ENCODE measurements around the gene BTBD9. TPM values are rescaled to one million over a fixed set of nuclear protein-coding genes. Genes with fewer than 3 reads are reported as not detected.

Gene BTBD9
- total and polyA plus RNA-seq, 11 donors: 6.3 to 23.3 (median 19.4) TPM

DNA sequence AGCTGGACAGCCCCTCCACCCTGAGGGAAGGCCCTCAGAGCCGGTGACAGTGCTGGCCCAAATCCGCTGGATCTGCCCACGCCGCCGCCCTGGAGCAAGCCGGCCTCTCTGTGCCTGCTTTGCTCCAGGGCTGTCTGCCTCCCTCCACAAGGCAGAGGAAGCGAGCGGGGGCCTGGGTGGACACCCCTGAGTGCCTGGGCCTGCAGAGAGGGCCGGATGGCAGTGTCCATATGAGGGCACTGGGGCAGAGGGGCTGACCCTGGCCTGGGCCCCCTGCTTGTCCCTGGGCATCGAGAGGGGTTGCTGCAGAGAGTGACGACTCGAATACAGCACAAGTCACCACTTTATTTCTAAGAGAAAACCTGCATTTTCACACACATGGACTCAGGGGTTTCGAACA, 471.6 kb downstream of the BTBD9 start:
- intact Hi-C loops (cut with DNase I): no loop called here
- H3K9me3 ChIP-seq: no peaks in the 10 kb centered on the region
- TF ChIP-seq, protein P1, sequence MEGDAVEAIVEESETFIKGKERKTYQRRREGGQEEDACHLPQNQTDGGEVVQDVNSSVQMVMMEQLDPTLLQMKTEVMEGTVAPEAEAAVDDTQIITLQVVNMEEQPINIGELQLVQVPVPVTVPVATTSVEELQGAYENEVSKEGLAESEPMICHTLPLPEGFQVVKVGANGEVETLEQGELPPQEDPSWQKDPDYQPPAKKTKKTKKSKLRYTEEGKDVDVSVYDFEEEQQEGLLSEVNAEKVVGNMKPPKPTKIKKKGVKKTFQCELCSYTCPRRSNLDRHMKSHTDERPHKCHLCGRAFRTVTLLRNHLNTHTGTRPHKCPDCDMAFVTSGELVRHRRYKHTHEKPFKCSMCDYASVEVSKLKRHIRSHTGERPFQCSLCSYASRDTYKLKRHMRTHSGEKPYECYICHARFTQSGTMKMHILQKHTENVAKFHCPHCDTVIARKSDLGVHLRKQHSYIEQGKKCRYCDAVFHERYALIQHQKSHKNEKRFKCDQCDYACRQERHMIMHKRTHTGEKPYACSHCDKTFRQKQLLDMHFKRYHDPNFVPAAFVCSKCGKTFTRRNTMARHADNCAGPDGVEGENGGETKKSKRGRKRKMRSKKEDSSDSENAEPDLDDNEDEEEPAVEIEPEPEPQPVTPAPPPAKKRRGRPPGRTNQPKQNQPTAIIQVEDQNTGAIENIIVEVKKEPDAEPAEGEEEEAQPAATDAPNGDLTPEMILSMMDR (IDR thresholded peaks at IDR 0.05): no peak
- no peak for TF ChIP-seq POLR2A (IDR thresholded peaks at IDR 0.05)
- no peak overlapping the region for H3K27ac ChIP-seq
- H3K4me1 ChIP-seq: peaks cover 0 to 8% (median 0%) of the 10 kb centered on the region in 12 donors
- no peaks in the 10 kb centered on the region for H3K27me3 ChIP-seq
- H3K36me3 ChIP-seq: no peaks in the 10 kb centered on the region
- DNase-seq (peak in 1 of 5 donors; percentile 63), ATAC-seq (no peak)
- WGBS, 4 donors: 90 to 98% (median 92%) methylated on average over 10 to 13 of the region's 13 CpGs
- no peak overlapping the region for H3K4me3 ChIP-seq

DNA sequence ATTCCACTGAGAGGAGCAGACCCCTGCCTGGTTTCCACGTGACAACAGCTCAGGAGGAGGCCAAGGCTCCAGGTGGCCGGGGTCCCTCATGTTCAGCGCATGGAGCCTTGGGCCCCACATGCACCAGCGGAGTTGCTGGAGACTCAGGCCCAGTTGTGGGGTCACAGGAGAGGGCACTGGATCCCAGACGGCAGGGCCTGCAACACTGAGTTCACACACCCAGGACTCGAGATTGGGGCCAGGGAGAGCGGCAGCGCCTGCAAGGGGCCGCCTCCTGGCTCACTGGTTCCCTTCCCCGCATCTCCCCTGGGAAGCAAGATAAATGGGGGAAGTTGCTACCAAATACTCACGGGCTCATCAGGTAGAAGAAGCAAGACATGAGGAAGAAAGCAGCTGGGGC, 472.1 kb downstream of the BTBD9 start:
- DNase-seq: peak in 1 of 5 donors; percentile 34
- 86 to 89% (median 88%) methylated on average over 8 to 11 of the region's 11 CpGs for WGBS, 4 donors
- Histone ChIP-seq H3K27me3 (no peaks in the 10 kb centered on the region), H3K9me3 (no peaks in the 10 kb centered on the region), H3K4me3 (no peak overlapping the region), H3K4me1 (peaks cover 0 to 8% (median 0%) of the 10 kb centered on the region in 12 donors), H3K27ac (no peak overlapping the region), H3K36me3 (no peaks in the 10 kb centered on the region)
- no peak for ATAC-seq
- intact Hi-C loops (cut with DNase I): no loop called here
- TF ChIP-seq, protein P1 (IDR thresholded peaks at IDR 0.05): no peak
- TF ChIP-seq POLR2A (IDR thresholded peaks at IDR 0.05): no peak

DNA sequence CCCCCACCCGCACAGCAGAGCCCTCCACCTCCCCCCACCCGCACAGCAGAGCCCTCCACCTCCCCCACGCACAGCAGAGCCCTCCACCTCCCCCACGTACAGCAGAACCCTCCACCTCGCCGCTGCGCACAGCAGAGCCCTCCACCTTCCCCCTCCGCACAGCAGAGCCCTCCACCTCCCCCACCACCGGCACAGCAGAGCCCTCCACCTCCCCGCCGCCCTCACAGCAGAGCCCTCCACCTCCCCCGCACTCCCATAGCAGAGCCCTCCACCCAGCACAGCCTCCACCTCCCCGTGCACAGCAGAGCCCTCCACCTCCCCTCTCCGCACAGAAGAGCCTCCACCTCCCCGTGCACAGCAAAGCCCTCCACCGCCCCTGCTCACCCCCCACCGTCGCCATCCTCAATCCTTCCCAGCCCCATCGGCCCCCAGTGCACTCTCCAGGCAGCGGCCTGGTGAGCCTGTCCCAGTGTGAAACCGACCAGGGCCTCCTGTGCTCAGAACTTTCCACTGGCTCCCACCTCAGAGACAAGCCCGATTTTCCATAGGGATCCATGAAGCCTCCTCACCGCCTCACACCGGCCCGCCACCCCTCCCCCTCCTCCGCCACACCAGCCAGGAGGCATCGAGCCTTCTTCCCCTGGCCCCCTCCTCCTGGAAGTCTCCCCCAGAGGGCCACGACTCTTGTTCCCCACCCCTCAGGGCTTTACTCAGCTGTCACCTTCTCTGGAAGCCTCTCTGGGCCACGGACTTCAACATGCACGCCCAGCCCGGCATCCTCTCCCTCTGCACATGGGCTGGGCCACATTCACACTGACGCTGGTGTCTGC, 473.1 kb downstream of the BTBD9 start:
- ATAC-seq (no peak), DNase-seq (no peak)
- Histone ChIP-seq H3K4me3 (no peak overlapping the region), H3K36me3 (no peaks in the 10 kb centered on the region), H3K4me1 (peaks cover 0 to 8% (median 0%) of the 10 kb centered on the region in 12 donors), H3K27ac (no peak overlapping the region), H3K27me3 (no peaks in the 10 kb centered on the region), H3K9me3 (no peaks in the 10 kb centered on the region)
- TF ChIP-seq, protein P1 (IDR thresholded peaks at IDR 0.05): no peak
- no peak for TF ChIP-seq POLR2A (IDR thresholded peaks at IDR 0.05)
- WGBS, 4 donors: 73 to 84% (median 79%) methylated on average over 16 to 32 of the region's 32 CpGs
- intact Hi-C loops (cut with DNase I): no loop called here

DNA sequence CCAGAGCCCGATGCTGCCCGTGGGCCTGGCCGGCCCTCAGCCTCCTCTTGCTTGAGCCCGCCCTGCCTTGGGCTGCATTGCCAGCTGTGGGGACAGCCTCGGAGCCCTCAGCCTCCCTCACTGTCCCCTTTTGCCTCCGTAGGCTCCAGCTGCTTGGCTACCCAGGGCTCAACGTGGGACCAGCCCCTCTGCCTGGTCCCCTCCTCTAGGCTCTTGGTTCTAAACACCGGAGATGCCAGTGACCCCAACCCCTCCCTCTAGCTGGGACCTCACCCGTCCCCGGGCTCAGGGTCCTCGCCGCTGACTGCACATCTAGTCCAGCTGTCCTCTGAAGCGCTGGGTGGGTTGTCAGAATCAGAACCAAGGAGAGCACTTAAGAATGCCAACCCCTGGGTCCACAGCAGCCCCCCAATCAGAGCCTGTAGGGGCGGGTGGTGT, 475.0 kb downstream of the BTBD9 start:
- peaks cover 0 to 6% (median 0%) of the 10 kb centered on the region in 12 donors for H3K9me3 ChIP-seq
- intact Hi-C loops (cut with DNase I): no loop called here
- peaks cover 0 to 8% (median 0%) of the 10 kb centered on the region in 12 donors for H3K4me1 ChIP-seq
- no peak for TF ChIP-seq POLR2A (IDR thresholded peaks at IDR 0.05)
- TF ChIP-seq, protein P1 (IDR thresholded peaks at IDR 0.05): no peak
- ATAC-seq (no peak), DNase-seq (no peak)
- H3K27me3 ChIP-seq: no peaks in the 10 kb centered on the region
- H3K36me3 ChIP-seq: no peaks in the 10 kb centered on the region
- H3K4me3 ChIP-seq: no peak overlapping the region
- H3K27ac ChIP-seq: no peak overlapping the region
- WGBS, 4 donors: 90 to 95% (median 95%) methylated on average over 12 to 14 of the region's 14 CpGs
